NCI-H146 treated with DMSO at 0.1 percent for 48 hours (cell line): Measurements from ENCODE around the gene LIAS.

ENCODE experiments used
- DNase-seq: peaks from one replicate; lab custom pipeline; 2025; ENCODE audit not compliant: unreplicated experiment; lab: John Stamatoyannopoulos, UW

LIAS gene

DNA sequence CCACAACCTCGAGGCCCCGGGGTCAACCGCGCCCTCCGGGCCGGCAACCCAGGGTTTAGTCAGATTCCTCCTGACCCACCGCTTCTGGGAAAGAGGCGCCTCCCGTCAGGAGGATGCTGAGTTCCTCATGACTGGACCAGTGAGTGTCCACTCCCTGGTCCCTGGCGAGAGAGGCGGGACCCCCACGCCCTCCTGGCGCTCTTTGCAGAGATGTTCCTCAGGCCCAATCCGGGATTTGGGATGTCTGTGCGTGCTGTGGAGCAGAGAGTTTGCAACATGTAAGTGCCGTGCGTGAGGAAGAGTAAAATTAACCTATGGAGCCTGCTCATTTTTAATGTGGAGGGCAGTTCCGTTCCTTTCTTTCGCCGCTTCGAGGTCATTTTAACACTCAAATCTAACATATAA is 69.2 kb downstream of the LIAS start:
- DNase-seq, result peak; percentile 55
